Stimulated activated CD4-positive, alpha-beta T cell treated with anti-CD3 and anti-CD28 coated beads, Interleukin-15, amount 100 ng/mL, for 1 hour (primary cell): Measurements from ENCODE around the gene CLDN1.
A peak's percentile ranks its signal among the peaks of the same experiment; 100 is the strongest.

Experiments used
- DNase-seq, 2 donors: peaks; one replicate each; pipeline ENCODE4 v3.0.0-alpha.2; 2020; ENCODE audit warnings: low read depth in 1 of 2, low spot score in 1 of 2

The CLDN1 gene

DNA sequence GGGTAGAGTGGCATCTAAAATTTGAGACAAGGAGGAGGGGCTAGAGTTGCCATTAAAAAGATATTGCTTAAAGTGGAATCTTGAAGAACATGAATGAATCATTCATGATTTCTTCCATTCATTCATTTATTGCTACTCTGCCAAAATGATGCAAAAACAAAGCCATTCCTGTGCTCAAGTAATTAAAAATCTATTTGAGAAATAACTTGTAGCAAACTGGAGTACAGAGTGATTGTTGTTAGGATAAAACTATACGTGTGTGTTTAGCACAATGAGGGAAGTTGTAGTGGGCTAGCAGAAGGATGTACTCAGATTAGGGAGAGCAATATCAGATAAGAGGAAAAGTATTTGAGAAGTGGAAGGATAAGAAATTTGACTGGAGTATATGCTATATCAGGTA, 11.7 kb upstream of the CLDN1 start:
- DNase-seq = no peak

DNA sequence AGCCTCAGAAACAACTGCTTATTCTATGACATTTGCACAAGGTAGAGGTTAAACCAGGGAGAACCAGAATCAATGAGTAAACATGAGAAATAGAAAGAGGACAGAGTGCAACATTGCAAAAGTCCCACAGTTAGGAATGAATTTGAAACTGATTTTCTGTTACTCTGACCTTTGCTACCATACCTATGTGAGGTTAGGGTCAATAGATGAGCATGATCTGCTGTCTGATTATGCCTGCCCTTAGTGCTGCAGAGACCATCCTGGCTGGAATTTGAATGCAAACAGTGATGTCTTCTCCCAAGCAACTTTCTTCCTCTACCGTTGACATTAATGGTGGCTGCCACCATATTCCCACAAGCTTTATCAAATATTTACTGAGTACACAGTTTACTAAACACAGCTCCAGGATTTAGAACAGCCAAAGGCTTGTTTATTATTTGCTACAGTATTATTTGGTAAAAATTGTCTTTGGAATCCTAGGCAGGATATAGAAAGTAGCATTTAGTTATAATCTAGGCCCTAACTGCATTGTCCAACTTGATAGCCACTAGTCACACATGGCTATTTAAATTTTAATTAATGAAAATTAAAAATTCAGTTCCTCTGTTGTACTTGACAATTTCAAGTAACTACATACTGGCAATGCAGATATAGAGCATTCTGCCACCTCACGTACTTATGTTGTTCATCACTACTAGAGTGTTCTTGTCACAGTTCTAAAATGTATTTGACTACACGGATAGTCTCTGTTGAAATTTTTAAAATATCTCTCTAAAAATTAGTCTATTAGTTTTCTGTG, 8.9 kb upstream of the CLDN1 start:
- DNase-seq = no peak

- DNase-seq = no peak
Measured at GRCh38 chr3:190326930-190327329, 4.7 kb upstream of the CLDN1 start.

- no peak for DNase-seq
Measured at GRCh38 chr3:190326361-190326760, 4.1 kb upstream of the CLDN1 start.

- no peak for DNase-seq
Measured at GRCh38 chr3:190325923-190326322, 3.7 kb upstream of the CLDN1 start.

DNA sequence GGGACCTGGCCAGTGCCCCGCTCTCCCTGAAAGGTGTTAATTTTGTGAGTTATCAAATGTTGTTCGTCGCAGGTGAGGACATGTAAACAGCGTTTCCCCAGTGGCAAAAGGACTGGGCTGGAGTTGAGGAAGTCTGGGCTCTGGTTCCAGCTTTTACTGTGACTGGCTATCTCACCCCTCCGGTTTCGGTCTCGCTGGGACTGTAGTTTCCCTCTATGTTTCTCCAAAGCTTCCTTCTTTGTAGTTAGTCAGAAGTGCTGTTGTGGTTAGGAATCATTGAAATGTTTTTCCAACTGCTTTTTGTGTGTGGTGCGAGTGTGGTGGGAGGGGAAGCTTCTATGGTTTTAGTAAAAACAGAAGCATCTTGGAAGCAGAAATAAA, 990 bp upstream of the CLDN1 start:
- no peak for DNase-seq

DNA sequence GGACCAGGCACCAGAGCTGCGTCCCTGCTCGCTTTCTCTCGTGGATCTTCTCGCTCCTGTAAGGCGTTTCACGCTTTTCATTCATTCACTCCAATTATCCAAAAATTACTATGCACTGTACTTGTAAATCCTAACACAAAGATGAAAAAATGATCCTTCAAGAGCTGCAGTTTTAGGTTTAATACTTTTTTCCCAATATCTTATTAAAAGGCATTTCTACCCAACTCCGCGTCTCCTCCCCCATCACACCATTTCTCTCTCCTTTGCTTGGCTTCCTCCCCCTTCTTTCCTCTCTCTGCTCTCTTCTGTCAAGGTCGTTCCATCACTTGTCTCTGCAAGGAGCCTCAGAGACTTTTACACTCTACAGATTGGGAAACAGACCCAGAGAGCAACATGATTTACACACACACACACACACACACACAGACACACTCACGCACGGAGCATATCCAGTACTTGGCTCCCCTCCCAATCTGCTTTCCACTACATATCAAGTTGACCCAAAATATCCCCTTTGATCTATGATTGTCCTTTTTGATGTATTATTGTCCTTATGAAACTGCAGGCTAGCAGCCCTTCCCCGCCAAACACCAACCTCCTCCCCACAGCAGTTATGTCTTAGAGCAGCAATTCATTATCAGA, 479 bp upstream of the CLDN1 start:
- DNase-seq = no peak

- no peak for DNase-seq
Measured at GRCh38 chr3:190320594-190321362, 1.5 kb downstream of the CLDN1 start.

DNA sequence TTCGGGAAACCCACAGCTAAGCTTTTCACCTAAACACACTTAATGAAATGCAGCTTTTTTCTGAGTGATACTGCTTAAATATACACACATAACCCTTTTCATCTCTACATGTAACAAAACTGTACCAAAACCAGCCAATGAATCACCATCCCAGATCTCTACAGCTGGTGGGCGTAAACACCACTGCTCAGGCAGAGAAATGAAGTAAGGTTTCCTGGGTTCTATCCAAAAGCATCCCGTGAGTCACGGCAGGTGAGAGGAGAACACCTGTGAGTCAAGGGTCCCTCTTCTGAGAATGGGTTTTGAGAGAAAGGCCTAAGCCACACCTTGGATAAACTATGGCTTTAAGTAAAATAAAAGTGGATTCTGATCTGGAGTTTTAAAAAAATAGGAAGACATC, 2.6 kb downstream of the CLDN1 start:
- DNase-seq = peak in 1 of 2 donors; percentile 20

- DNase-seq = no peak
Measured at GRCh38 chr3:190318666-190319065, 3.6 kb downstream of the CLDN1 start.

DNA sequence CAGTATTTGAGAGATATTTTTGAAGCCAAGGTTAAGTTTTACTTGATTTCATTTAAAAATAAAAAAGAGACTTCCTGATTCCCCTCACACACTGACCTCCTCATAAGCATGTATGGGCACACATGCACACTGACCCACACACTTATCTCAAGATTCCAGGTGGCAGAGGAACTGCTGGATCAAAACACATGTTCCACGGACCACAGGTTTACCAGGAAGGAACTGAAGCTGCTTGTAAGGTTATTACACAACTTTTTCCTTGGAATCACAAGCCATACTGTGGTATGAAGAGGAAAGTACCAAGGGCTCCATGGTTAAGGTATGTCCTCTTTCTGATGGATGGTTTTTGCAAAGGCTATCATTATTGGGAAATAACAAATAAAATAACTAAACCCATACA, 7.5 kb downstream of the CLDN1 start:
- no peak for DNase-seq

- no peak for DNase-seq
Measured at GRCh38 chr3:190309414-190309813, 12.8 kb downstream of the CLDN1 start.

DNA sequence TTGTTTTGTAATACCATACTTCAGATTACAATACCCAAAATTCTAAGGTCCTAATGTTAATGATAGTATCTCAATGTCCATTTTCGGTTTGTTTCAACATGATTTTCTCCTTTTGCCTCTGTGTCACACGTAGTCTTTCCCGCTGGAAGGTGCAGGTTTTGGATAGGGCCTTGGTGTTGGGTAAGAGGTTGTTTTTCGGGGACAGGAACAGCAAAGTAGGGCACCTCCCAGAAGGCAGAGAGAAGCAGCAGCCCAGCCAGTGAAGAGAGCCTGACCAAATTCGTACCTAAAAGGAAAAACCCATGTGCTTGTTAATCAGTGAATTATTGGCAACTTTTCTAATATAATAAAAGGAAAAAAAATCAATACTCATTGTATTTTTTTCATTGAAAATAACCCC, 14.1 kb downstream of the CLDN1 start:
- DNase-seq = no peak

GRCh38 chr3:190307164-190307545, 15.1 kb downstream of the CLDN1 start:
- DNase-seq = no peak

- DNase-seq = no peak
Measured at GRCh38 chr3:190306513-190307163, 15.6 kb downstream of the CLDN1 start.

- no peak for DNase-seq
Measured at GRCh38 chr3:190306026-190306425, 16.2 kb downstream of the CLDN1 start.

DNA sequence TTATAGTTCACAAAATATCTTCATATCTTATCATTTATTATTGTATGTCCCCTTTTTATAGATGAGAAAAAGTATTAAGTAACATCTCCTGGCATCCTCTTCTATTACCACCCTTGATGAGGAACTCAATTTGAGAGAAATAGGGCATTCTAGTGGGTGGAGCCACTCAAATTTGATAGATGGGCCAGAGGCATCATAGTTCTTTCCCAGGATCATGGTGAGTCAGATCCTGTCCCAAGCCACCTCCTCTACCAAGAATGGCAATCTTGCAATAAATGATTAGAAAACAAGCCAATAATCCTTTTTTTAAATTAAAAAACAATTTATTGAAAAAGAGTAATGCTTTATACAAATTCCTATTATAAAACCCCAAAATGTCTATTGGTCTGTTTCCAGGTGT, 16.8 kb downstream of the CLDN1 start:
- DNase-seq = no peak

DNA sequence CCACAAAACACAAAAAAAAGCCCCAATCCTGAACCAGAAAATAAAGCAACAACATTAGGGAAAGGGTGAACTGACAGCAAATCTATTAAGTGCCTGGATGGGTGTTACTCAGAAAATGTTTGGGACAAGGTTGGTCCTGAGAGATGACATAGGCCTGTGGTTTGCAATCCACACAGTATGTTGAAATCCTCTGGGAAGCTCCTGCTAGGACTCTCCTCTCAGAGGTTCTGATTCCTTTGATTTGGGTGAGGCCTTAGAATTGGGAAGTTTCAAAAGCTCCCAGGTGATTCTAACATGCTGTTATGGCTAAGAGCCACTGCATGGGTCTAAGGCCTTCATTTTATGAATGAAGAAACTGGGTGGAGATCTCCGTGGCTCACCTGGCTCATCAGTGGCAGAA, 18.4 kb downstream of the CLDN1 start:
- no peak for DNase-seq

- no peak for DNase-seq
Measured at GRCh38 chr3:190302212-190302867, 19.9 kb downstream of the CLDN1 start.

DNA sequence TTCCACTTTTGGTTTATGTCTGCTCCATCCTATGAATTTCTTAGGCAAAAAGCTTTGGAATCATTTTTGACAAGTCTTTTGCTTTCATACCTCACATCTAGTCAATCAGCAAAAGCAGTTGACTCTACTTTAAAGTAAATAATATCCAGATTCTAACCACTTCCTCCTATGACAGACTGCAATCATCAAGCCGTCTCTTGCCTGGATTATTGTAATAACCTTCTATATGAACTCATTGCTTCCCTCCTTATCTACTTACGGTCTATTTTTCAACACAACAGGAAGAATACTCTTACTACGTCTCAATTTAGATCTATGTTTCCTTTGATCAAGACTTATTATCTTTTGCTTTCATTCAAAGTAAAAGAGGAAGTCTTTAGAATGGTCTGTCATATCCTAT, 20.7 kb downstream of the CLDN1 start:
- no peak for DNase-seq

- DNase-seq = no peak
Measured at GRCh38 chr3:190299969-190300368, 22.3 kb downstream of the CLDN1 start.
